22Rv1 (cell line): Measurements from ENCODE around the gene ZNF689.
A peak's percentile ranks its signal among the peaks of the same experiment; 100 is the strongest.

ENCODE experiments used
- H3K27ac ChIP-seq: fragments of 450-650 bp; 2 replicates; pipeline ENCODE4 v1.5.1; 2017
- ZFX ChIP-seq: fragments of 450-650 bp; IDR thresholded peaks from 2 replicates; pipeline ENCODE4 v1.6.1; 2017; ENCODE audit warnings: antibody characterized with exemption, borderline replicate concordance
- TF ChIP-seq, protein P1 (sequence below): fragments of 450-650 bp; IDR thresholded peaks from 2 replicates; pipeline ENCODE4 v1.5.1; 2017; ENCODE audit warnings: mild to moderate bottlenecking

Gene ZNF689

DNA sequence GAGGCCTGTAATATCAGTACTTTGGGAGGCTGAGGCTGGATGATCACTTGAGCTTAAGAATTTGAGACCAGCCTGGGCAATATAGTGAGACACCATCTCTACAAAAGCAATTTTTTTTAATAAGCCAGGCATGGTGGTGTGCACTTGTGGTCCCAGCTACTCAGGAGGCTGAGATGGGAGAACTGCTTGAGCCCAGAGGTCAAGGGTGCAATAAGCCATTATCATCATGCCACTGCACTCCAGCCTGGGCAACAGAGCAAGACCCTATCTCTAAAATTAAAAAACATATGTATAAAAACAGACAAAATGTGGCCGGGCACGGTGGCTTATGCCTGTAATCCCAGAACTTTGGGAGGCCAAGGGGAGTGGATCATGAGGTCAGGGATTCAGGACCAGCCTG is 21.5 kb downstream of the ZNF689 start:
- TF ChIP-seq, protein P1, sequence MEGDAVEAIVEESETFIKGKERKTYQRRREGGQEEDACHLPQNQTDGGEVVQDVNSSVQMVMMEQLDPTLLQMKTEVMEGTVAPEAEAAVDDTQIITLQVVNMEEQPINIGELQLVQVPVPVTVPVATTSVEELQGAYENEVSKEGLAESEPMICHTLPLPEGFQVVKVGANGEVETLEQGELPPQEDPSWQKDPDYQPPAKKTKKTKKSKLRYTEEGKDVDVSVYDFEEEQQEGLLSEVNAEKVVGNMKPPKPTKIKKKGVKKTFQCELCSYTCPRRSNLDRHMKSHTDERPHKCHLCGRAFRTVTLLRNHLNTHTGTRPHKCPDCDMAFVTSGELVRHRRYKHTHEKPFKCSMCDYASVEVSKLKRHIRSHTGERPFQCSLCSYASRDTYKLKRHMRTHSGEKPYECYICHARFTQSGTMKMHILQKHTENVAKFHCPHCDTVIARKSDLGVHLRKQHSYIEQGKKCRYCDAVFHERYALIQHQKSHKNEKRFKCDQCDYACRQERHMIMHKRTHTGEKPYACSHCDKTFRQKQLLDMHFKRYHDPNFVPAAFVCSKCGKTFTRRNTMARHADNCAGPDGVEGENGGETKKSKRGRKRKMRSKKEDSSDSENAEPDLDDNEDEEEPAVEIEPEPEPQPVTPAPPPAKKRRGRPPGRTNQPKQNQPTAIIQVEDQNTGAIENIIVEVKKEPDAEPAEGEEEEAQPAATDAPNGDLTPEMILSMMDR = no peak
- TF ChIP-seq ZFX = no peak
- no peak overlapping the region for H3K27ac ChIP-seq

DNA sequence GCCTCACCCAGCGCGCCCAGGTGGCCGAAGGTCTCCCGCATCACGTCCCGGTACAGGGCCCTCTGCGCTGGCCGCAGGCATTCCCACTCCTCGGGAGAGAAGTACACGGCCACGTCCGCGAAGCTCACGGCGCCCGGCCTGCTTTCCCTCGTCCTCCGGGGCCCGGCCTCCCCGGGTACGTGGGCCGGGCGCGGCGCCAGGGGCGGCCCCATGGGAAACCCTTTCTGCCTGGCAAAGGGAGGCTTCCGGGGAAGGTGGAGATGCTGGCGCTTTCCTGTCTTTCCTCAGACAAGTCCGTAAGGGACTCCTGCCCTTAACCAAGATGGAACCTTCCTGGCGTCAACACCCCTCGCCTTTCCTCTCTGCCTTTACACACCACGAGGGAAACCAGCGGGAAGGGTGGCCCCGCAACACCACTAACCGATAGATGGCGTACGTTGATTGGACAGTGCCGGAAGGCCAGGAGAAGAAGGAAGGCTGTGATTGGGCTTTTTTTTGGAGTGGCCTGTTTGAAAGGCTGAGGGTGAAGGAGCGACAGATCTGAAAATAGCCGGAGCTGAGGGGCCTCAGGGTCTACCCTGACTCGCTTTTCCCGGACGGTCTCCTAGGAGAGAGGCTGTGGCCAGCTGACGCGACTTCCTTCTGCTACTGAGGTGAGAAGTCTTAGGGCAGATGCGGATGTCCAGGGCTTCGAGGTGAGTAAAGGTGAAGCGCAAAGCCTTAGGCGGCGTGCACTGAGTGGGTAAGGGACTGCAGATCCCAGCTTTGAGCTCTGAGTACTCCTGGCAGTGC is 24.6 kb downstream of the ZNF689 start, which contains the start of gene ZNF785:
TSS of gene ZNF785 (minus strand) at position 298 of the 792 bp plus-strand sequence. CDS start at position 212, 86 bp downstream.
- no peak for TF ChIP-seq ZFX
- TF ChIP-seq, protein P1 = 0 out of 2 replicates have a peak, but pooled peaks have one; percentile 13
- no peak within 1 kb of the TSS for H3K27ac ChIP-seq

GRCh38 chr16:30585022-30585399 is 25.2 kb downstream of the ZNF689 start:
- no peak overlapping the region for H3K27ac ChIP-seq
- TF ChIP-seq ZFX = no peak
- TF ChIP-seq, protein P1 = no peak

DNA sequence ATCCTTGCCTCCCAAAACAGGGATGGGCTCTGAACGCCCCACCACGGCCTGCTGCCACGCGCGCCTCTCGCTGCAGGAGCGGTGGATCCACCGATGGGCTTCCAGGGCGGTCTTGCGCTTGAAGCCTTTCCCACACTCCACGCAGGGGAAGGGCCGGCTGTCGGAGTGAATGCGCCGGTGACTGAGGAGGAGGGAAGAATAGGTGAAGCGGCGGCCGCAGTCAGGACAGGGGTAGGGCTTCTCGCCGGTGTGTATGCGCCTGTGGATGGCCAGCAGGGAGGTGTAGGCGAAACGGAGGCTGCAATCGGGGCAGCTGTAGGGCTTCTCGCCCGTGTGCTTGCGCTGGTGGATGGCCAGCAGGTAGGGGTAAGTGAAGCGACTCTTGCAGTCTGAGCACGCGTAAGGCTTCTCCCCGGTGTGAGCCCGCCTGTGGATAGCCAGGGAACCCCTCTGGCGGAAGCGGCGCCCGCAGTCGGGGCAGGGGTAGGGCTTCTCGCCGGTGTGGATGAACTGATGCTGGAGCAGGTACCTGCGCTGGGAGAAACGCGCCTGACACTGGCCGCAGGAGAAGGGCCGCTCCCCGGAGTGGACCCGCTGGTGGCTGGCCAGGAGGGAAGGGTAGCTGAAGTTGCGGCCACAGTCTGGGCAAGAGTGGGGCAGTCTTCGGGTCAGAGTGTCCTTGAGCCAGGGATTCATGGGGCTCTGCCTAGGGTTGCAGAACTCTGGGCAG is 27.4 kb downstream of the ZNF689 start:
- H3K27ac ChIP-seq = no peak overlapping the region
- TF ChIP-seq ZFX = no peak
- TF ChIP-seq, protein P1 = no peak

- TF ChIP-seq, protein P1 = no peak
- no peak for TF ChIP-seq ZFX
These were observed 28.7 kb downstream of the ZNF689 start for GRCh38 chr16:30581457-30581856.

DNA sequence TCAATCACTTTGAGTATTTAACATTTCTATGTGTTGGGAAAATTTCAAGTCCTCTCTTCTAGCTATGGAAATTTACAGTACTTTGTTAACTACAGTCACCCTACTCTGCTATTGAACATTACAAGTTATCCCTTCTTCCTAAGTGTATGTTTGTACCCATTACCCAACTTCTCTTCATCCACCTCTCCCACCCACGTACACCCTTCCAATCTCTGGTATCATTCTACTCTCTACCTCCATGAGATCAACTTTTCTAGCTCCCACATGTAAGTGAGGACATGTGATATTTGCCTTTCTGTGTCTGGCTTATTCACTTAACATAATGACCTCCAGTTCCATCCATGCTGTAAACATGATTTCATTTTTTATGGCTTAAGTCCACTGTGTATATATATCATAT is 35.5 kb downstream of the ZNF689 start:
- no peak overlapping the region for H3K27ac ChIP-seq
- TF ChIP-seq ZFX = no peak
- TF ChIP-seq, protein P1 = no peak

More at GRCh38 chr16:30581457-30581856, 28.7 kb downstream of the ZNF689 start:
- no peak overlapping the region for H3K27ac ChIP-seq
